Mononuclear cell (primary cell): ENCODE measurements around the gene SELENOT. TPM values are rescaled to one million over a fixed set of nuclear protein-coding genes. Genes with fewer than 3 reads are reported as not detected.

Source experiments
- H3K27me3 ChIP-seq: 2 replicates; pipeline ENCODE4 v1.6.0; 2011; ENCODE audit warnings: low read length, control low read depth; ENCODE audit not compliant: insufficient read depth
- H3K4me1 ChIP-seq: 2 replicates; pipeline ENCODE4 v1.5.1; 2011; ENCODE audit warnings: mild to moderate bottlenecking, low read length, control low read depth; ENCODE audit not compliant: insufficient read depth
- H3K4me3 ChIP-seq: 2 replicates; pipeline ENCODE4 v1.5.1; 2011; ENCODE audit warnings: mild to moderate bottlenecking, low read length, moderate library complexity
- H3K9me3 ChIP-seq: 2 replicates; pipeline ENCODE4 v1.5.1; 2011; ENCODE audit warnings: low read depth, mild to moderate bottlenecking, control low read depth, low read length
- total RNA-seq: library from RNA; depleted of rRNA; stranded (reverse); fragments of >200 nt; gene quantifications from one replicate; pipeline ENCODE4 v1.2.3, GENCODE V29; 2012

SELENOT gene
- total RNA-seq, 1 donor, result 268 TPM

- H3K4me1 ChIP-seq, result peaks cover 2% of the 10 kb centered on the region
- H3K27me3 ChIP-seq, result no peaks in the 10 kb centered on the region
- no peak overlapping the region for H3K4me3 ChIP-seq
- peaks cover 11% of the 10 kb centered on the region for H3K9me3 ChIP-seq
Measured at GRCh38 chr3:150675587-150675986, 72.5 kb downstream of the SELENOT start.

Other genes with a start within 250 kb of the SELENOT start
- 44.6 TPM for gene TSC22D2, start 195.0 kb upstream of the SELENOT start, total RNA-seq
- gene SERP1, start 56.8 kb upstream of the SELENOT start, total RNA-seq, result 261 TPM
- 246 TPM for gene EIF2A, start 56.5 kb upstream of the SELENOT start, total RNA-seq
- 0.21 TPM for gene ERICH6, start 100.6 kb downstream of the SELENOT start, total RNA-seq
- 44.0 TPM for gene SIAH2, start 159.8 kb downstream of the SELENOT start, total RNA-seq